Mammary epithelial cell (primary cell): ENCODE measurements around the gene CD1B.

Source experiments
- EZH2 ChIP-seq: IDR thresholded peaks from 2 replicates; pipeline ENCODE4 v1.6.1; 2012; ENCODE audit warnings: low read length, inconsistent platforms, borderline replicate concordance
- TF ChIP-seq, protein P1 (sequence below), 2 donors: IDR thresholded peaks in 1 of 2; conservative IDR thresholded peaks in 1 of 2; 2 replicates each; pipeline ENCODE4 v1.5.1; 2011 to 2012; ENCODE audit warnings: inconsistent platforms in 2 of 2, low read length in 2 of 2, mild to moderate bottlenecking in 2 of 2, control low read depth in 1 of 2, low read depth in 1 of 2; ENCODE audit not compliant: insufficient read depth in 1 of 2; ENCODE audit errors: extremely low read depth in 1 of 2

DNA sequence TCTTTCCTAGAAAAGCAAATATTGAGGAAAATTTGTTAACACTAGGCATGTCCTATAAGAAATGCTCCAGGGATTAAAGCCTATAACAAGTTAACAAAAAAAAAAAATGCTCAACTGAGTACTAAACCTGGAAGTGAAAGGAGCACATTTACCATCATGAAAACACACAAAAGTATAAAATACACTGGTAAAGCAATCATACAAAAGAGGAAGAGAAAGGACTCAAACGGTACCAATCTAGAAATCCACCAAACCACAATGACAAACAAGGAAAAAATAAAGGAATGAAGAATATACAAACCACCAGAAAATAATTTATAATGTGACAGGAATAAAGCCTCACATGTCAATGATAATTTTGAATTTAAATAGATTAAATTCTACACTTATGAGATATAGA lies 43.5 kb upstream of the CD1B start:
- TF ChIP-seq, protein P1, sequence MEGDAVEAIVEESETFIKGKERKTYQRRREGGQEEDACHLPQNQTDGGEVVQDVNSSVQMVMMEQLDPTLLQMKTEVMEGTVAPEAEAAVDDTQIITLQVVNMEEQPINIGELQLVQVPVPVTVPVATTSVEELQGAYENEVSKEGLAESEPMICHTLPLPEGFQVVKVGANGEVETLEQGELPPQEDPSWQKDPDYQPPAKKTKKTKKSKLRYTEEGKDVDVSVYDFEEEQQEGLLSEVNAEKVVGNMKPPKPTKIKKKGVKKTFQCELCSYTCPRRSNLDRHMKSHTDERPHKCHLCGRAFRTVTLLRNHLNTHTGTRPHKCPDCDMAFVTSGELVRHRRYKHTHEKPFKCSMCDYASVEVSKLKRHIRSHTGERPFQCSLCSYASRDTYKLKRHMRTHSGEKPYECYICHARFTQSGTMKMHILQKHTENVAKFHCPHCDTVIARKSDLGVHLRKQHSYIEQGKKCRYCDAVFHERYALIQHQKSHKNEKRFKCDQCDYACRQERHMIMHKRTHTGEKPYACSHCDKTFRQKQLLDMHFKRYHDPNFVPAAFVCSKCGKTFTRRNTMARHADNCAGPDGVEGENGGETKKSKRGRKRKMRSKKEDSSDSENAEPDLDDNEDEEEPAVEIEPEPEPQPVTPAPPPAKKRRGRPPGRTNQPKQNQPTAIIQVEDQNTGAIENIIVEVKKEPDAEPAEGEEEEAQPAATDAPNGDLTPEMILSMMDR (conservative IDR thresholded peaks at IDR 0.05 in 1 of 2, IDR thresholded peaks at IDR 0.05 in 1 of 2; ENCODE audit: extremely low read depth in 1 of 2, insufficient read depth in 1 of 2, low read depth in 1 of 2, low read length in 2 of 2), result no peak
- TF ChIP-seq EZH2, result no peak
